ENCODE measurements around the gene TPST2. TPM values are rescaled to one million over a fixed set of nuclear protein-coding genes. Genes with fewer than 3 reads are reported as not detected.

Gene TPST2
- total RNA-seq, 2 donors from 2014 or later = 18.2 to 40.7 TPM

DNA sequence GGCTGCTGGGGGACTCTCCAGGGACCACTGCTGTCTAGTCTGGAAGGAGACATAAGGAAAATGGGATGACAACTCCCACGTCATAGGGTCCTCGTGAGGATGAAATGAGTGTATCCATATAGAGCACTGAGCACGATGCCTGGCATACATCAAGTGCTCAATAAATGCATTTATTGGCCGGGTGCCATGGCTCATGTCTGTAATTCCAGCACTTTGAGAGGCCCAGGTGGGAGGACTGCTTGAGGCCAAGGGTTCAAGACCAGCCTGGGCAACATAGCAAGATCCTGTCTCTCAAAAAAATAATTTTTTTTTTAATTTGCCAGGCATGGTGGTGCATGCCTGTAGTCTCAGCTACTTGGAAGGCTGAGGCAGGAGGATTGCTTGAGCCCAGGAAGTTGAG is 12.2 kb upstream of the TPST2 start:
- ATAC-seq (no peak), DNase-seq (no peak)
- H3K4me3 Mint-ChIP-seq = no peak overlapping the region
- no peaks in the 10 kb centered on the region for H3K9me3 ChIP-seq (ENCODE audit: control insufficient read depth, low read length, poor library complexity, severe bottlenecking)
- H3K27ac Mint-ChIP-seq = no peak overlapping the region
- peaks cover 5% of the 10 kb centered on the region for H3K27me3 Mint-ChIP-seq
- no peaks in the 10 kb centered on the region for H3K36me3 Mint-ChIP-seq (ENCODE audit: low read depth)
- H3K4me1 Mint-ChIP-seq = peaks cover 17% of the 10 kb centered on the region

DNA sequence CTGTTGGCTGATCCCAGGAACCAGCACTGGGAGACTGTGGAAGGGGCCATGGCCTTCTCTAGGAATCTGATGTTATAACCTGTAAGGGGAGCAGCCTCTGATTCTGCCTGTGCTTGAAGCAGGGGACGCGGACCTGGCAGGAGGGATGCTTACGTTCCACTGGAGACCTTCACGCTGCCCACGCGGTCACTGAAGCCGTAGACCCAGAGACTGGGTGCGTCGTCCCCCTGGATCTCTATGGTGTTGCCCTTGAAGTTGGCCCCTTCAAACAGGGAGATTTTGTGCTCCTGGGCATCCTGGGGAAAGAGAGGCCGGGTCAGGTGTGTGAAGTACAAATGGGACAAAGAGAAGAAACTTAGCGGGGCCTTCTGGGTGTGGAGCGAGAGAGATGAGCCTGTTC is 11.8 kb upstream of the TPST2 start:
- Mint-ChIP-seq H3K36me3 (ENCODE audit: low read depth) (no peaks in the 10 kb centered on the region), H3K4me3 (no peak overlapping the region), H3K27ac (no peak overlapping the region), H3K4me1 (peaks cover 17% of the 10 kb centered on the region), H3K27me3 (peaks cover 5% of the 10 kb centered on the region)
- H3K9me3 ChIP-seq (ENCODE audit: control insufficient read depth, low read length, poor library complexity, severe bottlenecking) = no peaks in the 10 kb centered on the region
- no peak for DNase-seq
- no peak for ATAC-seq

DNA sequence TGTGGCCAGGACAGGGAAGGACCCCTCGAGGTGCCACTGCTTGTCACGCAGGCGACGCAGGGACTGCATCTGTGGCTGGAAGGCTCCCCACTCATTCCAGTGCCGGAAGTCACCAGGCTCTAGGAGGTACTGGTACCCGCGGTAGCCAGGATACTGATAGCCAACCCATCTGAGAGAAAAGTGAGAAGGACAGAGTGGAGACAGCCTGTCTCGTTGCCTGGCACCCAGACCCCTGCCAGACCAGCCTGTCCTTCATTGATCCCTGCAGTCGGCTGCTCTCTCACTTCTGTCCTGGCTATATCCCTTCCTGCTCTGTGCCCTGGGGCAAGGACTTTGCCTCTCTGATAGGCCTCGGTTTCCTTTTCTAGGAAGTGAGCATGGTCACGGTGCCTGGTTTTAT is 9.6 kb upstream of the TPST2 start:
- no peaks in the 10 kb centered on the region for H3K9me3 ChIP-seq (ENCODE audit: control insufficient read depth, low read length, poor library complexity, severe bottlenecking)
- Mint-ChIP-seq H3K27me3 (peaks cover 5% of the 10 kb centered on the region), H3K27ac (no peak overlapping the region), H3K4me1 (peaks cover 17% of the 10 kb centered on the region), H3K4me3 (no peak overlapping the region), H3K36me3 (ENCODE audit: low read depth) (no peaks in the 10 kb centered on the region)
- no peak for ATAC-seq
- no peak for DNase-seq

GRCh38 chr22:26597480-26597879 is 7.5 kb upstream of the TPST2 start:
- no peaks in the 10 kb centered on the region for H3K36me3 Mint-ChIP-seq (ENCODE audit: low read depth)
- ATAC-seq (no peak), DNase-seq (no peak)
- H3K9me3 ChIP-seq (ENCODE audit: control insufficient read depth, low read length, poor library complexity, severe bottlenecking) = no peaks in the 10 kb centered on the region
- peaks cover 21% of the 10 kb centered on the region for H3K4me1 Mint-ChIP-seq
- H3K27ac Mint-ChIP-seq = no peak overlapping the region
- H3K27me3 Mint-ChIP-seq = peaks cover 5% of the 10 kb centered on the region
- H3K4me3 Mint-ChIP-seq = no peak overlapping the region

DNA sequence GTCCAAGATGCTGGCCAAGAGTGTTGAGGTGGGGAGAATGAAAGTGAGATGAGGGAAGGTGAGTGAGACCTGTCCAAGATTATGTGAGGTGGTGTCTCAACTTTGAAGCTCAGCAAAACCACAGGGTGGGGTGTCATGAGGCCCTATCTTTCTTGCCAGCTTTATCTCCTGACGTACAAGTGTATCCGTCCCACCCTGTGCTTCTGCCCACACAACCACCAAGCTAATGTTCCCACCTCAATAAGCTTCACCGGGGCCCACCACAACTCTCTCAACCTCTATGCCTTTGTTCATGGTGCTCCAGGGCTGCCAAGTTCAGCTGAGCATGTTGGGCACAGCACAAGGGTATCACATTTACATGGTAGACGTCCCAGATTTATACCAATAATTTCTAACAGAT is 7.1 kb upstream of the TPST2 start:
- no peak overlapping the region for H3K4me3 Mint-ChIP-seq
- no peaks in the 10 kb centered on the region for H3K9me3 ChIP-seq (ENCODE audit: control insufficient read depth, low read length, poor library complexity, severe bottlenecking)
- H3K27ac Mint-ChIP-seq = no peak overlapping the region
- DNase-seq (no peak), ATAC-seq (no peak)
- peaks cover 26% of the 10 kb centered on the region for H3K4me1 Mint-ChIP-seq
- no peaks in the 10 kb centered on the region for H3K36me3 Mint-ChIP-seq (ENCODE audit: low read depth)
- H3K27me3 Mint-ChIP-seq = peaks cover 5% of the 10 kb centered on the region

- H3K4me3 Mint-ChIP-seq = no peak overlapping the region
- H3K9me3 ChIP-seq (ENCODE audit: control insufficient read depth, low read length, poor library complexity, severe bottlenecking) = no peaks in the 10 kb centered on the region
- DNase-seq = no peak
- no peaks in the 10 kb centered on the region for H3K36me3 Mint-ChIP-seq (ENCODE audit: low read depth)
- H3K27me3 Mint-ChIP-seq = no peaks in the 10 kb centered on the region
- H3K27ac Mint-ChIP-seq = peak overlapping the region; percentile 88
- peaks cover 31% of the 10 kb centered on the region for H3K4me1 Mint-ChIP-seq
- no peak for ATAC-seq
Observed at GRCh38 chr22:26593763-26594162, 3.8 kb upstream of the TPST2 start.

GRCh38 chr22:26592421-26592891 is 2.5 kb upstream of the TPST2 start:
- peaks cover 31% of the 10 kb centered on the region for H3K4me1 Mint-ChIP-seq

DNA sequence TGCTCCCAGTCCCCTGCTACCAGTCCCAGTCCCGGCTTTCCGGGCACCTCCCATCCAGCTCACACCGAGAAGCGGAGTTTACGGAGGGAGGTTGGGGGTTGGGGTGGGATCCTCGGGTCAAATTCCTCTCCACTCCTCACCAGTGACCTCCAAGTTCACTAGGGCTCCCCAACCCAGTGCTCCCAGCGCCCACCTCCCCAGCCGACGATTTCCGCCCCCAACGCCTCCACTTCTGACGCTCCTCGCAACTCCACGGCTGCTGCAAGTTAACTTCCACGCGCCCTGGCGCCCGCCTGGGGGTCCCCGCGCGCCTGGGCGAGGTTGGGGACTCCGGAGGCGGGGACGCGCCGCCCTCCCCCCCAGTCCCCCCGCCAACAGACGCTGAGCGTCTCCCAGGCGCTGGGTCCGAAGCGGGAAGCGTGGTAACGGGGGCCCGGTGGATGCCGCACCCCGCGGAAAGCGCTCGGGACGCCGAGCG is 526 bp downstream of the TPST2 start:
- ATAC-seq = peak; percentile 13
- Mint-ChIP-seq H3K36me3 (ENCODE audit: low read depth) (no peaks in the 10 kb centered on the region), H3K4me1 (peaks cover 45% of the 10 kb centered on the region), H3K27ac (peak overlapping the region; percentile 67), H3K27me3 (no peaks in the 10 kb centered on the region), H3K4me3 (peak overlapping the region; percentile 87)
- DNase-seq = peak in 2 of 3 donors; percentile 19
- no peaks in the 10 kb centered on the region for H3K9me3 ChIP-seq (ENCODE audit: control insufficient read depth, low read length, poor library complexity, severe bottlenecking)

More at GRCh38 chr22:26592421-26592891, 2.5 kb upstream of the TPST2 start:
- no peaks in the 10 kb centered on the region for H3K27me3 Mint-ChIP-seq
- H3K9me3 ChIP-seq (ENCODE audit: control insufficient read depth, low read length, poor library complexity, severe bottlenecking) = no peaks in the 10 kb centered on the region
- H3K4me3 Mint-ChIP-seq = peak overlapping the region; percentile 80
- peak in 1 of 3 donors; percentile 8 for DNase-seq
- ATAC-seq = peak; percentile 55
- H3K27ac Mint-ChIP-seq = peak overlapping the region; percentile 88
- no peaks in the 10 kb centered on the region for H3K36me3 Mint-ChIP-seq (ENCODE audit: low read depth)

DNA sequence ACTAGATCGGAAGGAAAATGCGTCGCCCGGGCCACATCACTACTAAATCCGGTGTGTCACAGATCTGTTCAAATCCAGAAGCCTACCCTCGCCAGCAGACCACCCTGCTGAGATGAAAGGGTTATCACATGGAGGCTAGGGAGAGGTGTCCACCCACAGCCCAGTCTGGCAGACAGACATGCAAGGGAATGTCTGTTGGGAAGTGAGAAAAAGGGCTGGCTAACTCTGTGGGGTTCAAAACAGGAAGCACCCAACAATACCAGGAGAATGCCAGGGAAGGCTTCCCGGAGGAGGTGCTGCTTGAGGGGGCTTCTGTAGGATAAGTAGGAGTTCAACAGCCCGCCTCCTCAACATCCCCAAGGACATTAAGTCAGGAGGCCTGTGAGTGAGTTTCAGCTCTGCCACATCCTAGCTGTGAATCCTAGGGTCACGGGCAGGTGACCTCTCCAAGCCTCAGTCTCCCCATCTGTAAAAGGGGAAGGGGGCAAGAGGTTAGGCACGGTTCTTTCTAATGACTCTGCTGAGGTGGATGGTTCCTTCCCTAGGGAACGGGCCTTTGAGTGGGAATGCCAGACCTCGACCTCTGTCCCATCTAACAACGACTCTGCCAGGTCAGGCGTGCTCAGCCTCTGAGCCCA is 1.1 kb downstream of the TPST2 start:
- Mint-ChIP-seq H3K27me3 (no peaks in the 10 kb centered on the region), H3K4me3 (peak overlapping the region; percentile 87), H3K36me3 (ENCODE audit: low read depth) (no peaks in the 10 kb centered on the region), H3K4me1 (peaks cover 49% of the 10 kb centered on the region), H3K27ac (peak overlapping the region; percentile 67)
- no peak for ATAC-seq
- DNase-seq = no peak
- no peaks in the 10 kb centered on the region for H3K9me3 ChIP-seq (ENCODE audit: control insufficient read depth, low read length, poor library complexity, severe bottlenecking)

GRCh38 chr22:26587991-26588613 is 1.8 kb downstream of the TPST2 start:
- no peaks in the 10 kb centered on the region for H3K9me3 ChIP-seq (ENCODE audit: control insufficient read depth, low read length, poor library complexity, severe bottlenecking)
- ATAC-seq = no peak
- H3K27me3 Mint-ChIP-seq = no peaks in the 10 kb centered on the region

GRCh38 chr22:26586556-26587325 is 3.2 kb downstream of the TPST2 start:
- H3K9me3 ChIP-seq (ENCODE audit: control insufficient read depth, low read length, poor library complexity, severe bottlenecking) = no peaks in the 10 kb centered on the region
- DNase-seq (no peak), ATAC-seq (no peak)
- Mint-ChIP-seq H3K27me3 (no peaks in the 10 kb centered on the region), H3K36me3 (ENCODE audit: low read depth) (no peaks in the 10 kb centered on the region), H3K27ac (peak overlapping the region; percentile 27), H3K4me3 (no peak overlapping the region), H3K4me1 (peaks cover 33% of the 10 kb centered on the region)

More at GRCh38 chr22:26587991-26588613, 1.8 kb downstream of the TPST2 start:
- no peak for DNase-seq
- Mint-ChIP-seq H3K27ac (peak overlapping the region; percentile 67), H3K4me1 (peaks cover 46% of the 10 kb centered on the region), H3K4me3 (peak overlapping the region; percentile 87), H3K36me3 (ENCODE audit: low read depth) (no peaks in the 10 kb centered on the region)

DNA sequence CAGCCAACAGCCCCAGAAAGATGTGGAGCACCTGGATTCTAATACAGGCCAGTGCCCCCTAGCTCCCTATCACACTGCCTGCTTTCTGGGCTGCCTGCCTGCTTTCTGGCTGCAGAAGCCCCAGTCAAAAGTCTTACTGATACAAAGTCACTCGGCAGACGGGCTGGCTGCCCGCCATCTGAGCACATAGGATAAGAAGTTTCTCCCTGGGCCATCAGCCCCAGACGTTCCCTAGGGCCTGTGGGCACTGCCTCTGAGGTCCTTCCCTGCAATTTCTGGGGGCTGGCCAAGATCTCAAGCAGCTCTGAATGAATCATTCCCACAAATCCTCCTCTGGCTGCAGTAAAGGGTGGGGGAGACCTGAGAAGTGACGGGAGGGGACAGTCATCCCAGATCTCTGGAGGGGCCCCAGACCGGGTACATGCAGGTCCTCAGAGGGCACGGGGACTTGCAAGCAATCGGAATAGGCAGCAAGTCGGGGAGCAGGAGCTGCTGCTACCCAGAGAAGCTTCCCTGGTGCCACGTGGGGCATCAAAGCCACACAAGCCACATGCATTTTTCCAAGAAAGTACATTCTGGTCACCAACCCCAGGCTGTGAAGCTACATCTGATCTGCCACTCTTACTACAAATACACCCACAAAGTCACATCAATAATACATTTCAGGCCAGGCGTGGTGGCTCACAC is 4.7 kb downstream of the TPST2 start:
- ATAC-seq (no peak), DNase-seq (no peak)
- no peaks in the 10 kb centered on the region for H3K9me3 ChIP-seq (ENCODE audit: control insufficient read depth, low read length, poor library complexity, severe bottlenecking)
- H3K27ac Mint-ChIP-seq = peak overlapping the region; percentile 27
- H3K27me3 Mint-ChIP-seq = no peaks in the 10 kb centered on the region
- peaks cover 36% of the 10 kb centered on the region for H3K4me1 Mint-ChIP-seq
- peak overlapping the region; percentile 15 for H3K4me3 Mint-ChIP-seq
- H3K36me3 Mint-ChIP-seq (ENCODE audit: low read depth) = no peaks in the 10 kb centered on the region

GRCh38 chr22:26584010-26584409 is 5.9 kb downstream of the TPST2 start:
- Mint-ChIP-seq H3K4me3 (no peak overlapping the region), H3K27me3 (no peaks in the 10 kb centered on the region), H3K27ac (peak overlapping the region; percentile 29), H3K36me3 (ENCODE audit: low read depth) (no peaks in the 10 kb centered on the region), H3K4me1 (peaks cover 45% of the 10 kb centered on the region)
- no peak for DNase-seq
- no peaks in the 10 kb centered on the region for H3K9me3 ChIP-seq (ENCODE audit: control insufficient read depth, low read length, poor library complexity, severe bottlenecking)
- ATAC-seq = no peak

Data from T-helper 17 cell (primary cell).